Glutamatergic neuron (in vitro differentiated cells): ENCODE results near the gene BTBD8. TPM values are rescaled to one million over a fixed set of nuclear protein-coding genes. Genes with fewer than 3 reads are reported as not detected.

Source experiments
- DNase-seq: peaks from one replicate; pipeline ENCODE4 v3.0.0; 2022
- H3K27ac Mint-ChIP-seq: one replicate; pipeline ENCODE4 v1.8.0; 2020; ENCODE audit warnings: mild to moderate bottlenecking, mixed read lengths, inconsistent platforms; ENCODE audit not compliant: unreplicated experiment
- H3K27me3 Mint-ChIP-seq: one replicate; pipeline ENCODE4 v1.8.0; 2020; ENCODE audit warnings: mild to moderate bottlenecking, moderate library complexity, mixed read lengths, inconsistent platforms; ENCODE audit not compliant: unreplicated experiment
- H3K36me3 Mint-ChIP-seq: one replicate; pipeline ENCODE4 v1.8.0; 2020; ENCODE audit warnings: mild to moderate bottlenecking, mixed read lengths, inconsistent platforms; ENCODE audit not compliant: unreplicated experiment
- H3K4me1 Mint-ChIP-seq: one replicate; pipeline ENCODE4 v1.8.0; 2020; ENCODE audit warnings: mild to moderate bottlenecking, low read depth, mixed read lengths, inconsistent platforms; ENCODE audit not compliant: unreplicated experiment
- H3K4me3 Mint-ChIP-seq: one replicate; pipeline ENCODE4 v1.8.0; 2020; ENCODE audit warnings: mild to moderate bottlenecking, mixed read lengths, inconsistent platforms; ENCODE audit not compliant: unreplicated experiment
- H3K9me3 Mint-ChIP-seq: one replicate; pipeline ENCODE4 v1.8.0; 2020; ENCODE audit warnings: mild to moderate bottlenecking, moderate library complexity, mixed read lengths, inconsistent platforms; ENCODE audit not compliant: unreplicated experiment
- total RNA-seq: library from RNA; stranded (reverse); fragmentation: NEBNext Ultra II Directional; extraction: Animal tissue kit (Norgen Biotek cat#: 25700); gene quantifications from one replicate; pipeline ENCODE4 v1.2.1, GENCODE V29; 2021; ENCODE audit not compliant: unreplicated experiment
- TF ChIP-seq, protein P1 (sequence below): fragments of 200-600 bp; sonication (generic); IDR thresholded peaks from one replicate; pipeline ENCODE4 v1.5.0; 2021; ENCODE audit not compliant: partially characterized antibody, unreplicated experiment

Gene BTBD8
- total RNA-seq, 1 donor from 2014 or later: 13.4 TPM

DNA sequence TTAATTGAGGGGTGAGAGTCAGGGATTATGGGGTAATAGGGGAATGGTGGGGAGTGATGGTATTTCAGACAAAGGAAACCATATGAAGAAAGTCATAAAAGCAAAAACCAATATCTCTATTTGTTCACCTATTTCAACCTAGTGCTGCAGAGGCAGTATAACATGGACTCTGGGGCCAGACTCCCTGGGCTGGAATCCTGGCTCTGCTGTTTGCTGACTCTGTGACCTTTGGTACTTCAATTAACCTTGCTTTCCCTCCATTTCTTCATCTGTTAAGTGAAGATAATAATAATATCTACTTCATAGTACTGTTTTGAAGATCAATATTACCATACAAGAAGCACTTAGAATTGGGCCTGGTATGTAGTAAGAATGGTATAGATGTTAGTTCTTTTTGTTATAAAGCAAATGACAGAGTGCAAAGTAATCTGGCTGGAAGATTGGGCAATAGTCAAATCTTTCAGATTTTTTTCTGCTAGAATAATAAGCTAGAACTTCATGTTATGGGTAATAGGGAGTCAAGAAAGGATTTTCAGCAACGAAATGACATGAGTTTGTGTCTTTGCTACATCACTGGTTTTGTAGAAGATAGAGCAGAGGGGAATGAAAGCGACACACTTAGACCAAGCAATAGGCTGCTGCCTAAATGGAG is 41.3 kb upstream of the BTBD8 start:
- no peaks in the 10 kb centered on the region for H3K4me1 Mint-ChIP-seq
- H3K36me3 Mint-ChIP-seq: no peaks in the 10 kb centered on the region
- H3K9me3 Mint-ChIP-seq: no peaks in the 10 kb centered on the region
- H3K4me3 Mint-ChIP-seq: no peak overlapping the region
- no peak overlapping the region for H3K27ac Mint-ChIP-seq
- DNase-seq: no peak
- H3K27me3 Mint-ChIP-seq: no peaks in the 10 kb centered on the region
- TF ChIP-seq, protein P1, sequence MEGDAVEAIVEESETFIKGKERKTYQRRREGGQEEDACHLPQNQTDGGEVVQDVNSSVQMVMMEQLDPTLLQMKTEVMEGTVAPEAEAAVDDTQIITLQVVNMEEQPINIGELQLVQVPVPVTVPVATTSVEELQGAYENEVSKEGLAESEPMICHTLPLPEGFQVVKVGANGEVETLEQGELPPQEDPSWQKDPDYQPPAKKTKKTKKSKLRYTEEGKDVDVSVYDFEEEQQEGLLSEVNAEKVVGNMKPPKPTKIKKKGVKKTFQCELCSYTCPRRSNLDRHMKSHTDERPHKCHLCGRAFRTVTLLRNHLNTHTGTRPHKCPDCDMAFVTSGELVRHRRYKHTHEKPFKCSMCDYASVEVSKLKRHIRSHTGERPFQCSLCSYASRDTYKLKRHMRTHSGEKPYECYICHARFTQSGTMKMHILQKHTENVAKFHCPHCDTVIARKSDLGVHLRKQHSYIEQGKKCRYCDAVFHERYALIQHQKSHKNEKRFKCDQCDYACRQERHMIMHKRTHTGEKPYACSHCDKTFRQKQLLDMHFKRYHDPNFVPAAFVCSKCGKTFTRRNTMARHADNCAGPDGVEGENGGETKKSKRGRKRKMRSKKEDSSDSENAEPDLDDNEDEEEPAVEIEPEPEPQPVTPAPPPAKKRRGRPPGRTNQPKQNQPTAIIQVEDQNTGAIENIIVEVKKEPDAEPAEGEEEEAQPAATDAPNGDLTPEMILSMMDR: no peak

DNA sequence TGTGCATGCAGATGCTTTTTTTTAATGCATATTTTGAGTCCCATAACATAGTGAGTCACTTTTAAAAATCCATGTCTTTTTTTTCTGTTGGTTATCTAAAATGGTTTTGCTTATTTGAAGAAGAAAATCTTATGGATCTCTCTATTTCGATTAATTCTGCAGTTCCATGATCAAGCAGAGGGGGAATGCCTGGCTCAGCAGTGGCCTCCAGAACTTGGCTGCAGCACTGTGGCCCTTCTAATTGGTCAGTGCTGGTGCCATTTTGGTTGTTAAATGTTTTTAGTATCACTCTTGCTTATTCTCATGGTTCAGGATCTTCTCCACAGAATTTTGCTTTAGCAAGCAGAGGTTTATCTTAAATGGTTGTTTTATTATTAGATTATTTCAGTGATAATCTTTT is 39.2 kb upstream of the BTBD8 start:
- Mint-ChIP-seq H3K36me3 (no peaks in the 10 kb centered on the region), H3K4me3 (no peak overlapping the region), H3K9me3 (no peaks in the 10 kb centered on the region), H3K27me3 (no peaks in the 10 kb centered on the region), H3K27ac (no peak overlapping the region), H3K4me1 (no peaks in the 10 kb centered on the region)
- DNase-seq: no peak
- TF ChIP-seq, protein P1: peak; percentile 19

- no peaks in the 10 kb centered on the region for H3K27me3 Mint-ChIP-seq
- H3K27ac Mint-ChIP-seq: no peak overlapping the region
- no peak overlapping the region for H3K4me3 Mint-ChIP-seq
- TF ChIP-seq, protein P1: no peak
- no peaks in the 10 kb centered on the region for H3K36me3 Mint-ChIP-seq
- no peaks in the 10 kb centered on the region for H3K9me3 Mint-ChIP-seq
- DNase-seq: no peak
- H3K4me1 Mint-ChIP-seq: no peaks in the 10 kb centered on the region
Measured at GRCh38 chr1:92043621-92044020, 36.5 kb upstream of the BTBD8 start.

DNA sequence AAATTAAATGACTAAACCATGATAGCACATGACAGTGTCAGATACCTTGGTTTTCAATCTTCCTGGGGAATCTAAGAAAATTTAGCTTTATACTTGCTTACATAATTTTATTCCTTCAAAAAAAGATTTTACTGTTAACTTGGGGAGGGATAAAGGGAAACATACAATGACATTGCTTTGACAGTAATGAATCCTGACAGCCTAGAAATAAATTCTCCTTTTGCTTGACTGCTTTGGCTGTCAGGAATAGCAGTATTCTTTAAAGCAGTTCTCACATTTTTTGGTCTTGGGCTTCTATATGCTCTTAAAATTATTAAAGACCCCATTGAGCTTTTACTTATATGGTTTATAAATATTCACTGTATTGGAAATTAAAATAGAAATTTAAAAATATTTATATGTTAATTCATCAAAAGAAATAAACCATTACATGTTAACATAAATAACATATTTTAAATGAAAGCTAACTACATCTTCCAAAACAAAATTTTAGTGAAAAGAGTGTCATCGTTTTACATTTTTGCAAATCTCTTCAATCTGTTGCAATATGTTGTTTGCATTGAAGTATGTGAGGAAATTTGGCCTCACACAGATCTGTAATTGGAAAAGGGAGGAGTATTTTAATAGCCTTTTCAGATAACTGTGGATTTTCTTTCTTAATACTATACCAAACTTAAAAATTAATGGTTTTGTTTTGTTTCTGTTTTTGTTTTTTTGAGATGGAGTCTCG is 34.2 kb upstream of the BTBD8 start:
- TF ChIP-seq, protein P1: no peak
- H3K36me3 Mint-ChIP-seq: no peaks in the 10 kb centered on the region
- H3K4me1 Mint-ChIP-seq: no peaks in the 10 kb centered on the region
- H3K4me3 Mint-ChIP-seq: no peak overlapping the region
- H3K9me3 Mint-ChIP-seq: no peaks in the 10 kb centered on the region
- no peak for DNase-seq
- no peaks in the 10 kb centered on the region for H3K27me3 Mint-ChIP-seq
- H3K27ac Mint-ChIP-seq: no peak overlapping the region

DNA sequence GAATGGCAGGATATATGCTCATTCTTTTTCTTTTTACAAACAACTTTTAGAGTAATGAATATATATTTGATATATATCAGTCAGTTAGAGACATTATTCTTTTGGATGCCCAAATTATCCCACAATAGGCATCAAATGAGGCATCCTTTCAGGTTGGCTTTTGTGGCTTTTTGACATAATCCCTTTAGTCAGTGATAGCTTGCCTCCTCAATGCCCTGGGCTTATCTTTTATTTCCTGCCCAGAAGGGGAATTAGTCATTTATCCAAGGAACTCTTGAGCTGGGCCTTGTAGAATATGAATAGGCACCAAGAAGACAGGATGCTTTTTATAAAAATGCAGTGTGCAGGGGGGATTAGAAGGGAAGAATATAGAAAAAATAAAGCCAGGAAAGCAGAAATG is 28.2 kb upstream of the BTBD8 start:
- H3K36me3 Mint-ChIP-seq: no peaks in the 10 kb centered on the region
- no peak overlapping the region for H3K4me3 Mint-ChIP-seq
- TF ChIP-seq, protein P1: no peak
- H3K9me3 Mint-ChIP-seq: no peaks in the 10 kb centered on the region
- no peak for DNase-seq
- H3K4me1 Mint-ChIP-seq: no peaks in the 10 kb centered on the region
- no peaks in the 10 kb centered on the region for H3K27me3 Mint-ChIP-seq
- H3K27ac Mint-ChIP-seq: no peak overlapping the region
